MG63 (cell line): Measurements from ENCODE around the gene CCHCR1. TPM values are rescaled to one million over a fixed set of nuclear protein-coding genes. Genes with fewer than 3 reads are reported as not detected.
A peak's percentile ranks its signal among the peaks of the same experiment; 100 is the strongest.
"Not testable (repeated sequence)": the region's sequence is repeated elsewhere in the genome, so short reads cannot be mapped to it uniquely, and the experiment has no call there.

Source experiments
- DNase-seq: peaks from one replicate; pipeline ENCODE4 v3.0.0-alpha.2; 2020
- H3K27me3 ChIP-seq: fragments of 250-450 bp; sonication (Bioruptor Pico); 2 replicates; pipeline ENCODE4 v1.5.1; 2020; ENCODE audit warnings: mild to moderate bottlenecking, moderate library complexity
- H3K36me3 ChIP-seq: fragments of 250-450 bp; sonication (Bioruptor Pico); 2 replicates; pipeline ENCODE4 v1.5.1; 2020; ENCODE audit warnings: mild to moderate bottlenecking, moderate library complexity
- H3K4me3 ChIP-seq: fragments of 250-450 bp; sonication (Bioruptor Pico); 2 replicates; pipeline ENCODE4 v1.5.1; 2020; ENCODE audit warnings: mild to moderate bottlenecking, moderate library complexity
- H3K9me3 ChIP-seq: fragments of 250-450 bp; sonication (Bioruptor Pico); 2 replicates; pipeline ENCODE4 v1.5.1; 2020; ENCODE audit warnings: mild to moderate bottlenecking, moderate library complexity
- total RNA-seq: library from RNA; depleted of rRNA; stranded (reverse); fragments of >200 nt; shearing (Covaris generic); gene quantifications from 2 replicates; pipeline ENCODE4 v1.2.3, GENCODE V29; 2014; ENCODE audit warnings: low replicate concordance

The CCHCR1 gene
- total RNA-seq, 1 experiment from 2014 or later = 21.7 TPM

GRCh38 chr6:31169858-31170599, 12.4 kb upstream of the CCHCR1 start:
- H3K27me3 ChIP-seq, H3K9me3 ChIP-seq, H3K36me3 ChIP-seq, DNase-seq, H3K4me3 ChIP-seq: not testable (repeated sequence)

- Histone ChIP-seq H3K9me3 (no peaks in the 10 kb centered on the region), H3K36me3 (no peaks in the 10 kb centered on the region), H3K27me3 (no peaks in the 10 kb centered on the region), H3K4me3 (no peak overlapping the region)
- DNase-seq = no peak
Measured at GRCh38 chr6:31169123-31169857, 11.7 kb upstream of the CCHCR1 start.

- H3K9me3 ChIP-seq = no peaks in the 10 kb centered on the region
- H3K27me3 ChIP-seq = no peaks in the 10 kb centered on the region
- DNase-seq = no peak
- H3K4me3 ChIP-seq = no peak overlapping the region
- no peaks in the 10 kb centered on the region; the same call in 1 of the 2 replicates for H3K36me3 ChIP-seq
Measured at GRCh38 chr6:31168606-31169005, 11.0 kb upstream of the CCHCR1 start.

GRCh38 chr6:31165986-31166385, 8.4 kb upstream of the CCHCR1 start:
- Histone ChIP-seq H3K36me3 (peaks cover 5% of the 10 kb centered on the region), H3K9me3 (no peaks in the 10 kb centered on the region), H3K4me3 (no peak overlapping the region), H3K27me3 (no peaks in the 10 kb centered on the region)
- no peak for DNase-seq

GRCh38 chr6:31165064-31165832, 7.6 kb upstream of the CCHCR1 start:
- DNase-seq, H3K27me3 ChIP-seq, H3K4me3 ChIP-seq, H3K36me3 ChIP-seq, H3K9me3 ChIP-seq: not testable (repeated sequence)

GRCh38 chr6:31164475-31165063, 7.0 kb upstream of the CCHCR1 start:
- DNase-seq = not testable (repeated sequence)

GRCh38 chr6:31163922-31164321, 6.3 kb upstream of the CCHCR1 start:
- Histone ChIP-seq H3K27me3 (no peaks in the 10 kb centered on the region), H3K4me3 (no peak overlapping the region), H3K36me3 (peaks cover 5% of the 10 kb centered on the region), H3K9me3 (no peaks in the 10 kb centered on the region)
- no peak for DNase-seq

More at GRCh38 chr6:31164475-31165063, 7.0 kb upstream of the CCHCR1 start:
- H3K9me3 ChIP-seq, H3K27me3 ChIP-seq, H3K4me3 ChIP-seq, H3K36me3 ChIP-seq: not testable (repeated sequence)

- H3K9me3 ChIP-seq = no peaks in the 10 kb centered on the region
- no peak overlapping the region for H3K4me3 ChIP-seq
- no peak for DNase-seq
- H3K27me3 ChIP-seq = no peaks in the 10 kb centered on the region
- H3K36me3 ChIP-seq = peaks cover 5% of the 10 kb centered on the region
Measured at GRCh38 chr6:31162463-31163165, 5.0 kb upstream of the CCHCR1 start.

GRCh38 chr6:31161216-31162126, 3.9 kb upstream of the CCHCR1 start:
- Histone ChIP-seq H3K36me3 (peaks cover 5% of the 10 kb centered on the region), H3K9me3 (no peaks in the 10 kb centered on the region)
- no peak for DNase-seq

GRCh38 chr6:31158863-31159855, 1.6 kb upstream of the CCHCR1 start:
- Histone ChIP-seq H3K4me3 (peak overlapping the region; percentile 74), H3K27me3 (no peaks in the 10 kb centered on the region), H3K9me3 (no peaks in the 10 kb centered on the region), H3K36me3 (peaks cover 5% of the 10 kb centered on the region)
- DNase-seq = peak; percentile 23

More at GRCh38 chr6:31161216-31162126, 3.9 kb upstream of the CCHCR1 start:
- Histone ChIP-seq H3K4me3 (no peak overlapping the region), H3K27me3 (no peaks in the 10 kb centered on the region)

GRCh38 chr6:31158140-31158862, 699 bp upstream of the CCHCR1 start, which contains the start of gene TCF19:
Gene TCF19 (plus strand): TSS chr6:31158589. CDS start chr6:31159470, 881 bp downstream.
- DNase-seq = peak; percentile 95
- peak within 1 kb of the TSS; percentile 74 for H3K4me3 ChIP-seq
- H3K27me3 ChIP-seq = no peaks in the 10 kb centered on the region
- no peaks in the 10 kb centered on the region for H3K9me3 ChIP-seq
- peaks cover 4% of the 10 kb centered on the region for H3K36me3 ChIP-seq

- Histone ChIP-seq H3K27me3 (no peaks in the 10 kb centered on the region), H3K9me3 (no peaks in the 10 kb centered on the region), H3K4me3 (no peak overlapping the region), H3K36me3 (no peaks in the 10 kb centered on the region; the same call in none of the 2 replicates)
- no peak for DNase-seq
Measured at GRCh38 chr6:31156641-31157040, 961 bp downstream of the CCHCR1 start.

- Histone ChIP-seq H3K36me3 (no peaks in the 10 kb centered on the region; the same call in none of the 2 replicates), H3K4me3 (no peak overlapping the region), H3K27me3 (no peaks in the 10 kb centered on the region), H3K9me3 (no peaks in the 10 kb centered on the region)
- no peak for DNase-seq
Measured at GRCh38 chr6:31154436-31154835, 3.2 kb downstream of the CCHCR1 start.

GRCh38 chr6:31152781-31153180, 4.8 kb downstream of the CCHCR1 start:
- Histone ChIP-seq H3K4me3 (no peak overlapping the region), H3K27me3 (no peaks in the 10 kb centered on the region), H3K9me3 (no peaks in the 10 kb centered on the region), H3K36me3 (no peaks in the 10 kb centered on the region; the same call in 1 of the 2 replicates)
- DNase-seq = no peak
